CD4-positive, alpha-beta T cell treated with Interleukin-17A for 4 hours (primary cell): Measurements from ENCODE around the gene HSPA8.
"Not testable (repeated sequence)": the region's sequence is repeated elsewhere in the genome, so short reads cannot be mapped to it uniquely, and the experiment has no call there.

Experiments
- DNase-seq: peaks from one replicate; pipeline ENCODE4 v3.0.0-alpha.2; 2020; ENCODE audit warnings: mixed read lengths

HSPA8 gene

GRCh38 chr11:123069908-123070821 lies 8.2 kb upstream of the HSPA8 start:
- DNase-seq = peak; percentile 33

- DNase-seq = no peak
Measured at GRCh38 chr11:123065621-123066020, 3.7 kb upstream of the HSPA8 start.

GRCh38 chr11:123063826-123064657 lies 2.1 kb upstream of the HSPA8 start:
- peak; percentile 14 for DNase-seq

GRCh38 chr11:123062892-123063825 lies 1.2 kb upstream of the HSPA8 start:
- DNase-seq = peak; percentile 61

- DNase-seq = peak; percentile 98
Measured at GRCh38 chr11:123062158-123062891, 389 bp upstream of the HSPA8 start.

- DNase-seq = peak; percentile 15
Measured at GRCh38 chr11:123060277-123061000, 1.5 kb downstream of the HSPA8 start.

- not testable (repeated sequence) for DNase-seq
Measured at GRCh38 chr11:123059041-123059920, 2.7 kb downstream of the HSPA8 start.

GRCh38 chr11:123057661-123058305 lies 4.2 kb downstream of the HSPA8 start:
- peak; percentile 26 for DNase-seq

- no peak for DNase-seq
Measured at GRCh38 chr11:123056835-123057491, 5.0 kb downstream of the HSPA8 start.

- no peak for DNase-seq
Measured at GRCh38 chr11:123055191-123055901, 6.6 kb downstream of the HSPA8 start.

- DNase-seq = peak; percentile 39
Measured at GRCh38 chr11:123054301-123055065, 7.5 kb downstream of the HSPA8 start.

GRCh38 chr11:123052901-123053721 lies 8.8 kb downstream of the HSPA8 start:
- no peak for DNase-seq

- no peak for DNase-seq
Measured at GRCh38 chr11:123051634-123052033, 10.3 kb downstream of the HSPA8 start.

- no peak for DNase-seq
Measured at GRCh38 chr11:123051146-123051545, 10.8 kb downstream of the HSPA8 start.

GRCh38 chr11:123047947-123048293 lies 14.0 kb downstream of the HSPA8 start:
- no peak for DNase-seq

- DNase-seq = no peak
Measured at GRCh38 chr11:123047266-123047946, 14.5 kb downstream of the HSPA8 start.
